ENCODE data around the gene NADSYN1. TPM values are rescaled to one million over a fixed set of nuclear protein-coding genes. Genes with fewer than 3 reads are reported as not detected.
"Not testable (repeated sequence)": the region's sequence is repeated elsewhere in the genome, so short reads cannot be mapped to it uniquely, and the experiment has no call there.

Gene NADSYN1
- total RNA-seq, 2 donors from 2014 or later = 99.7 to 114 TPM

GRCh38 chr11:71501071-71501985, 48.3 kb downstream of the NADSYN1 start:
- H3K27me3 Mint-ChIP-seq = no peaks in the 10 kb centered on the region
- no peaks in the 10 kb centered on the region for H3K9me3 ChIP-seq (ENCODE audit: control insufficient read depth, low read length, poor library complexity, severe bottlenecking)
- peaks cover 3% of the 10 kb centered on the region for H3K4me1 Mint-ChIP-seq
- H3K27ac Mint-ChIP-seq = no peak overlapping the region
- peaks cover 12% of the 10 kb centered on the region for H3K36me3 Mint-ChIP-seq (ENCODE audit: low read depth)
- H3K4me3 Mint-ChIP-seq = no peak overlapping the region
- ATAC-seq (no peak), DNase-seq (no peak)

- H3K27ac Mint-ChIP-seq = no peak overlapping the region
- no peak overlapping the region for H3K4me3 Mint-ChIP-seq
- H3K36me3 Mint-ChIP-seq (ENCODE audit: low read depth) = peaks cover 7% of the 10 kb centered on the region
- no peak for ATAC-seq
- peaks cover 3% of the 10 kb centered on the region for H3K9me3 ChIP-seq (ENCODE audit: control insufficient read depth, low read length, poor library complexity, severe bottlenecking)
- H3K27me3 Mint-ChIP-seq = no peaks in the 10 kb centered on the region
- no peaks in the 10 kb centered on the region for H3K4me1 Mint-ChIP-seq
- DNase-seq = no peak
These were observed 49.0 kb downstream of the NADSYN1 start for GRCh38 chr11:71502026-71502425.

DNA sequence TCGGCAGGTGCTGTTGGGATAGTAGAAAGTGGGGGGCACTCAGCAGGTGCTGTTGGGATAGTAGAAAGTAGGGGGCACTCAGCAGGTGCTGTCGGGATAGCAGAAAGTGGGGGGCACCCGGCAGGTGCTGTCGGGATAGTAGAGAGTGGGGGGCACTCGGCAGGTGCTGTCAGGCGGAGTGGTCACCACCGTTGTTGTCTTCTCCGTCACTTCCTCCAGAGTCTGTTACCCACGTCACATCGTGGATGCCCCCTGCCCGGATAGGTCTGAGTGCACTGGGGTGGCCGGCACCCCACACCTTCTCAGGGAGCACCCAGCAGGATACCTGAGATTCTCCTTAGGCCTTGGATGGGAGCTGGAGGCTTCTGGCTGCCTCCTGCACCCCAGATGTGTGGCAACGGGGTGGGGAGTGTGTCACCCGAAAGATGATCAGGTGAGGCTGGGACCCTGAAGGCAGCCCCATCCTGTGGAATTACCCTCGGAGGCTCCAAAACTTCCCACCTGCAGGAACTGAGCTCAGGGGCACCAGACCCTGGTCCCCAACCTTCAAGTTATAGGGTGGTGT, 50.0 kb downstream of the NADSYN1 start:
- peaks cover 7% of the 10 kb centered on the region for H3K9me3 ChIP-seq (ENCODE audit: control insufficient read depth, low read length, poor library complexity, severe bottlenecking)
- H3K27ac Mint-ChIP-seq = no peak overlapping the region
- no peak overlapping the region for H3K4me3 Mint-ChIP-seq
- no peaks in the 10 kb centered on the region for H3K4me1 Mint-ChIP-seq
- ATAC-seq (no peak), DNase-seq (no peak)
- H3K36me3 Mint-ChIP-seq (ENCODE audit: low read depth) = peaks cover 7% of the 10 kb centered on the region
- no peaks in the 10 kb centered on the region for H3K27me3 Mint-ChIP-seq

DNA sequence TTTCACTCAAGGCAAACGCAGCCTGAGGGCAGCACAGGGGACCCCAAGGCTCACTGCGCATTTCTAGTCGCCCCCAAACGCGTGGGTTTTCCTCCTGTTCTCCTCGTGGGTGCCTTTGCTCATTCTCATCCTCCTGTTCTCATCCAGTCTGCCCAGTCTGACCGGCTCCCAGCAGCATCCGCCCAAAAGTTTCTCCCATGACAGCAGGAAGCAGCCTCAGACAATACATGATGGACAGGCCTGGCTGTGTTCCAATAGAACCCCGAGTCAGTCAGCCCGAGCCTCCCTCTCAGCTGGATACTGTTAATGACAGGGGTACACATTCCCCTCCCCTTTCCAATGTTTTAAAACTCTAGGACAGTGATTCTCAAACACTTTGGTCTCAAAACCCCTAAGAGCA, 51.5 kb downstream of the NADSYN1 start:
- no peaks in the 10 kb centered on the region for H3K27me3 Mint-ChIP-seq

GRCh38 chr11:71505001-71505400, 52.0 kb downstream of the NADSYN1 start:
- H3K27me3 Mint-ChIP-seq = no peaks in the 10 kb centered on the region
- H3K27ac Mint-ChIP-seq = no peak overlapping the region
- peaks cover 11% of the 10 kb centered on the region for H3K9me3 ChIP-seq (ENCODE audit: control insufficient read depth, low read length, poor library complexity, severe bottlenecking)
- H3K4me1 Mint-ChIP-seq = no peaks in the 10 kb centered on the region
- peaks cover 3% of the 10 kb centered on the region for H3K36me3 Mint-ChIP-seq (ENCODE audit: low read depth)
- ATAC-seq (no peak), DNase-seq (no peak)
- H3K4me3 Mint-ChIP-seq = no peak overlapping the region

More for the DNA sequence above, 51.5 kb downstream of the NADSYN1 start:
- Mint-ChIP-seq H3K4me1 (no peaks in the 10 kb centered on the region), H3K36me3 (ENCODE audit: low read depth) (peaks cover 3% of the 10 kb centered on the region), H3K4me3 (no peak overlapping the region), H3K27ac (no peak overlapping the region)
- ATAC-seq (no peak), DNase-seq (no peak)
- peaks cover 11% of the 10 kb centered on the region for H3K9me3 ChIP-seq (ENCODE audit: control insufficient read depth, low read length, poor library complexity, severe bottlenecking)

DNA sequence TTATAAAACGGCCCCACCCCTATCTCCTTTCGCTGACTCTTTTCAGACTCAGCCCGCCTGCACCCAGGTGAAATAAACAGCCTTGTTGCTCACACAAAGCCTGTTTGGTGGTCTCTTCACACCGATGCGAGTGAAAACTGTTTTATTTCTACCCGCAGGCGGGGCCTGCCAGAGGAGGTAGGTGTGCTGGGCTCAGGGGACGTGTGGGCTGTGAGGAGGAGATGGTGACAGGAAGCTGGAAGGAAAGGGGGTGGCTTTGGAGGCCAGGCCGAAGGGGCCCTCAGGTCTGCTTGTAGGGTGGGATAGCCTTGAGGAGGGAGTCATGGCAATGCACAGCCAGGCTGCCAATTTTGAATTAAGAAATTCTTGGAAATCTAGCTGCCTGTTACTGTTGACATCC, 52.8 kb downstream of the NADSYN1 start:
- ATAC-seq (no peak), DNase-seq (no peak)
- Mint-ChIP-seq H3K36me3 (ENCODE audit: low read depth) (peaks cover 3% of the 10 kb centered on the region), H3K27me3 (no peaks in the 10 kb centered on the region), H3K4me1 (no peaks in the 10 kb centered on the region), H3K27ac (no peak overlapping the region), H3K4me3 (no peak overlapping the region)
- peaks cover 11% of the 10 kb centered on the region for H3K9me3 ChIP-seq (ENCODE audit: control insufficient read depth, low read length, poor library complexity, severe bottlenecking)

- Mint-ChIP-seq H3K36me3 (ENCODE audit: low read depth) (peaks cover 3% of the 10 kb centered on the region), H3K27ac (no peak overlapping the region), H3K4me3 (no peak overlapping the region), H3K27me3 (no peaks in the 10 kb centered on the region), H3K4me1 (no peaks in the 10 kb centered on the region)
- DNase-seq = no peak
- peaks cover 11% of the 10 kb centered on the region for H3K9me3 ChIP-seq (ENCODE audit: control insufficient read depth, low read length, poor library complexity, severe bottlenecking)
- no peak for ATAC-seq
These were observed 54.1 kb downstream of the NADSYN1 start for GRCh38 chr11:71507102-71507501.

GRCh38 chr11:71518506-71519471, 65.8 kb downstream of the NADSYN1 start:
- no peak overlapping the region for H3K27ac Mint-ChIP-seq
- no peak for DNase-seq
- H3K4me3 Mint-ChIP-seq = no peak overlapping the region
- H3K4me1 Mint-ChIP-seq = no peaks in the 10 kb centered on the region
- H3K9me3 ChIP-seq (ENCODE audit: control insufficient read depth, low read length, poor library complexity, severe bottlenecking) = no peaks in the 10 kb centered on the region
- H3K36me3 Mint-ChIP-seq (ENCODE audit: low read depth) = no peaks in the 10 kb centered on the region
- ATAC-seq = no peak
- H3K27me3 Mint-ChIP-seq = no peaks in the 10 kb centered on the region

DNA sequence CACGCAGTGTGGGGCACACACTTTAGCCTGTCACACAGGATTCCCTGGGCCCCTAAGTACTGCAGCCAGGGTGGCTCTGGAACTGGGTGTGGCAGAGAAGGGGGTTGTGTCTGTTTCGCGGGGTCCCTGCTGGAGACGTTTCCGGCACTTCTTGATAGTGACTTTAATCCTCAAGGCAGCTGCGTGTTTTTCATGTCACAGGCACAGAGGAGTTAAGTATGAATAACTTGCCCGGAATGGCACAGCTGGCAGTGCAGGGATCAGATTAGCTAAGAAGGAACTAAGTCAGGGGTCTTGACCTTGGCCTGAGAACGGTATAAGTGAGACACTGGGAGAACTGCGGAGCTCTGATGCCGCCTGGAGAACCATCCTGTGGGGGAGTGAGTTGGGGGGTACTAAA, 66.5 kb downstream of the NADSYN1 start:
- Mint-ChIP-seq H3K4me3 (no peak overlapping the region), H3K4me1 (no peaks in the 10 kb centered on the region), H3K27me3 (no peaks in the 10 kb centered on the region), H3K27ac (no peak overlapping the region), H3K36me3 (ENCODE audit: low read depth) (no peaks in the 10 kb centered on the region)
- ATAC-seq (no peak), DNase-seq (no peak)
- H3K9me3 ChIP-seq (ENCODE audit: control insufficient read depth, low read length, poor library complexity, severe bottlenecking) = no peaks in the 10 kb centered on the region

DNA sequence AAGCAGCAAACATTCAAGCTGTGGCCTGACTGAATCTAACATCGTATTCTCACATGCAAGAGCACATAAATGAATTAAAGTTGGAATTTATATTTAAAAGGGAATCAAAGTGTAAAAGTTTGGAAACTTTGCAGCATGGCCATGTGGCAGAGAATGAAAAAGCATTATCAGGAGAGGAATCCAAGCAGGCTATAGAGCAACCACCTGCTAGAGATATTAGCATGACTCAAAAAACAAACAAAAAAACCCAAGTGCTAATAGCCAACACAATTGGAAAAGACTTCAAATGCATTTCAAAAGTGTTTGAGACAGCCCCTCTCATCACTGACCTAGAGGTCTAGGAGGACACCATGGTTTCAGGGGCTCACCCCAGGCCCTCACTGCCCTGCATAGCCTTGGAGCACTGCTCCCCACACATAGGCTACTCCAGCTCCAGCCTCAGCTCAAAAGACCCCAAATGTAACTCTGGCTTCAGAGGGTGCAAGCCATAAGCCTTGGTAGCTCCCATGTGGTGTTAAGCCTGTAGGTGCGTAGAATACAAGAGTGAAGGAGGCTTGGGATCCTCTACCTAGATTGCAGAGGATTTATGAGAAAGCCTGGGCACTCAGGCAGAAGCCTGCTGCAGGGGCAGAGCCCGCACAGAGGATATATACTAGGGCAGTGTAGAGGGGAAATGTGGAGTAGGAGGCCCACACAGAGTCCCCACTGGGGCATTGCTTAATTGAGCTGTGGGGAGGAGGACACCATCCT, 72.4 kb downstream of the NADSYN1 start:
- Mint-ChIP-seq H3K27me3 (peaks cover 15% of the 10 kb centered on the region), H3K36me3 (ENCODE audit: low read depth) (no peaks in the 10 kb centered on the region), H3K4me1 (no peaks in the 10 kb centered on the region), H3K27ac (no peak overlapping the region), H3K4me3 (no peak overlapping the region)
- DNase-seq (no peak), ATAC-seq (no peak)
- no peaks in the 10 kb centered on the region for H3K9me3 ChIP-seq (ENCODE audit: control insufficient read depth, low read length, poor library complexity, severe bottlenecking)

GRCh38 chr11:71525938-71526495, 73.0 kb downstream of the NADSYN1 start:
- no peaks in the 10 kb centered on the region for H3K4me1 Mint-ChIP-seq
- no peaks in the 10 kb centered on the region for H3K36me3 Mint-ChIP-seq (ENCODE audit: low read depth)
- H3K4me3 Mint-ChIP-seq = no peak overlapping the region
- ATAC-seq (no peak), DNase-seq (no peak)
- H3K27me3 Mint-ChIP-seq = peaks cover 21% of the 10 kb centered on the region
- no peak overlapping the region for H3K27ac Mint-ChIP-seq
- no peaks in the 10 kb centered on the region for H3K9me3 ChIP-seq (ENCODE audit: control insufficient read depth, low read length, poor library complexity, severe bottlenecking)

DNA sequence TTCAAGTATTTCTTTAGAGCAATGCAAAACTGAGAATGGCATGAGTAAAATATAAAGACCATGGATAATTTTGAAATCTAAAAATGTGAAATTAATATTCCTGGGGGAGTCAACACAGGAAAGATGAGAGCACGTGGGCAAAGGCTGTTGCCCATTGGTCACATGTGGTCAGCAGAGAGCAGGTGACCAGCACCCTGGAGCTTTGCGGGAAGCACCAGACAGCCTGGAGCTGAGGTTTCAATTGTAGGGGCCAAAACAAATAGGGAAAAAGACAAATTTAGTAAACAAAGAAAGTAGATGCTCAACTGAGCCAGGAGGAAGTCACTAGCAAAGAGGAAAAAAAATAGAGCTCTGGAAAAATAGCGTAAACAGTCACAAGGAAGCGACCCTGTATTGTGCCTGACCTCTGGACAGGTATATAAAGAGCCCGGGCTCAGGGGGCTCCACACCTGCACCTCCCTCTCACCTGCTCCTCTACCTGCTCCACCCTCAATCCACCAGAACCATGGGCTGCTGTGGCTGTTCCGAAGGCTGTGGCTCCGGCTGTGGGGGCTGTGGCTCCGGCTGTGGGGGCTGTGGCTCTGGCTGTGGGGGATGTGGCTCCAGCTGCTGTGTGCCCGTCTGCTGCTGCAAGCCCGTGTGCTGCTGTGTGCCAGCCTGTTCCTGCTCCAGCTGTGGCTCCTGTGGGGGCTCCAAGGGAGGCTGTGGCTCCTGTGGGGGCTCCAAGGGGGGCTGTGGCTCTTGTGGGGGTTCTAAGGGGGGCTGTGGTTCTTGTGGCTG, 74.0 kb downstream of the NADSYN1 start, which contains the start of gene KRTAP5-7:
KRTAP5-7 (plus strand) TSS at position 472 of the 780 bp plus-strand sequence; CDS start at position 506, 34 bp downstream.
- not testable (repeated sequence) for H3K4me1 Mint-ChIP-seq; H3K27ac Mint-ChIP-seq; DNase-seq; ATAC-seq; H3K36me3 Mint-ChIP-seq (ENCODE audit: low read depth); H3K4me3 Mint-ChIP-seq; H3K9me3 ChIP-seq (ENCODE audit: control insufficient read depth, low read length, poor library complexity, severe bottlenecking)
- peaks cover 21% of the 10 kb centered on the region for H3K27me3 Mint-ChIP-seq

Data from T-helper 17 cell (primary cell).